Measurements from ENCODE around the gene PRKAR1B.

DNA sequence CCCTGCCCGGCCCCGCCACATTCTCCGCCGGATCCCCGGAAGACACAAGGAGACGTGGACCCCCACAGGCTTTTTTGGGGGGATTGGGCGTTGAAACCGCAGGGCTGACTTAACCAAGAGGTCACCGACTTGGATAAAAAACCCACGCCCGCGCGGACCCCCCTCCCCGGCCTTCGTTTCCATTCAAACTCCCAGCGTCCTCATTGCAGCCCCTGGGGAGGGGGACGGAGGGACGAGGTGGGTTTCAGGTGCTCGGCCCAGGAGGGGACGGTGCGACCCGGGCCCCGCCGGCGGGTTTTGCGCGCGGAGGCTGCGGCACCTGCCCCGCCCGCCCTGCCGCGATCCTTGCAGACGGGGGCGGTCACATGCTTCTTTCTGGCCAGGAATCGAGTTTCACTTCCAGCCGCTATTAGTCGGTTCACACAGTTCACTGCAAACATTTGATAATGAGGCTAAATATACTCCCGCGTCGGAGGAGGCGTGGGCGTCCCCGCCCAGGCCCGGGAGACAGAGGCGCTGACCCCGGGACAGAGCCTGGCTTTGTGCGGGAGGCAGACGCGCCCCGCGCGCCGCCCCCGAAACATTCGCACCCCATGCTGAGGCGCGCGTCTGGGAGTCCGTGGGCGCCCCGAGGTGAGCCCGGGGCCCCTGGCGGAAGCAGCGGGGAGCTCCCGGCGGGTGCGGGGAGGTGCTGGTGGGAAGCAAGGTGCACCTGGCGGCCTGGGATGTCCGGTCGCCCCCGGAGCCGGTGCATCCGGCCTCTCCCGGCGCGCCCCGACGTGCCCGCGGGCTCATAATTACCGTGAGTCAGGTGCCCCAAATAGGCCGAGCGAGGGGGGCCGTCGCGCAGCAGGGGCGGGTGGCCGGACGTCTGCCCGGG, 204.8 kb downstream of the PRKAR1B start:
- TF ChIP-seq, protein P1, sequence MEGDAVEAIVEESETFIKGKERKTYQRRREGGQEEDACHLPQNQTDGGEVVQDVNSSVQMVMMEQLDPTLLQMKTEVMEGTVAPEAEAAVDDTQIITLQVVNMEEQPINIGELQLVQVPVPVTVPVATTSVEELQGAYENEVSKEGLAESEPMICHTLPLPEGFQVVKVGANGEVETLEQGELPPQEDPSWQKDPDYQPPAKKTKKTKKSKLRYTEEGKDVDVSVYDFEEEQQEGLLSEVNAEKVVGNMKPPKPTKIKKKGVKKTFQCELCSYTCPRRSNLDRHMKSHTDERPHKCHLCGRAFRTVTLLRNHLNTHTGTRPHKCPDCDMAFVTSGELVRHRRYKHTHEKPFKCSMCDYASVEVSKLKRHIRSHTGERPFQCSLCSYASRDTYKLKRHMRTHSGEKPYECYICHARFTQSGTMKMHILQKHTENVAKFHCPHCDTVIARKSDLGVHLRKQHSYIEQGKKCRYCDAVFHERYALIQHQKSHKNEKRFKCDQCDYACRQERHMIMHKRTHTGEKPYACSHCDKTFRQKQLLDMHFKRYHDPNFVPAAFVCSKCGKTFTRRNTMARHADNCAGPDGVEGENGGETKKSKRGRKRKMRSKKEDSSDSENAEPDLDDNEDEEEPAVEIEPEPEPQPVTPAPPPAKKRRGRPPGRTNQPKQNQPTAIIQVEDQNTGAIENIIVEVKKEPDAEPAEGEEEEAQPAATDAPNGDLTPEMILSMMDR (conservative IDR thresholded peaks at IDR 0.05; ENCODE audit: low read length), result no peak
- TF ChIP-seq EZH2phosphoT487 (IDR thresholded peaks at IDR 0.05; ENCODE audit: borderline replicate concordance), result no peak

Measured in Loucy (cell line).